ENCODE measurements around the gene PRCC. TPM values are rescaled to one million over a fixed set of nuclear protein-coding genes. Genes with fewer than 3 reads are reported as not detected.

PRCC gene
- total RNA-seq, 4 donors from 2014 or later: 22.7 to 71.9 (median 29.1) TPM

- no peaks in the 10 kb centered on the region for H3K9me3 ChIP-seq
- H3K27me3 ChIP-seq: no peaks in the 10 kb centered on the region
- DNase-seq: no peak
- no peak for TF ChIP-seq CTCF (IDR thresholded peaks at IDR 0.05)
- no peak for TF ChIP-seq POLR2A (IDR thresholded peaks at IDR 0.05)
- no peaks in the 10 kb centered on the region for H3K36me3 ChIP-seq
- peaks cover 0 to 5% of the 10 kb centered on the region in 2 donors for H3K4me1 ChIP-seq
- no peak overlapping the region for H3K27ac ChIP-seq
- no peak overlapping the region for H3K4me3 ChIP-seq
- intact Hi-C loops (cut with DNase I; ENCODE audit: low total_unique reads): no loop called here
These were observed 29.2 kb downstream of the PRCC start for GRCh38 chr1:156796340-156797097.

- H3K4me3 ChIP-seq: no peak overlapping the region
- H3K9me3 ChIP-seq: no peaks in the 10 kb centered on the region
- intact Hi-C loops (cut with DNase I; ENCODE audit: low total_unique reads): no loop called here
- no peak for TF ChIP-seq POLR2A (IDR thresholded peaks at IDR 0.05)
- TF ChIP-seq CTCF (IDR thresholded peaks at IDR 0.05): peak; percentile 64 to 73 (median 71)
- H3K4me1 ChIP-seq: peaks cover 0 to 5% of the 10 kb centered on the region in 2 donors
- DNase-seq: no peak
- no peak overlapping the region for H3K27ac ChIP-seq
- no peaks in the 10 kb centered on the region for H3K27me3 ChIP-seq
- H3K36me3 ChIP-seq: no peaks in the 10 kb centered on the region
These were observed 30.0 kb downstream of the PRCC start for GRCh38 chr1:156797212-156797871.

GRCh38 chr1:156801409-156802121 lies 34.2 kb downstream of the PRCC start:
- intact Hi-C loops (cut with DNase I; ENCODE audit: low total_unique reads): no loop called here
- Histone ChIP-seq H3K9me3 (no peaks in the 10 kb centered on the region), H3K4me1 (peaks cover 9 to 15% of the 10 kb centered on the region in 2 donors), H3K36me3 (no peaks in the 10 kb centered on the region), H3K27ac (peak overlapping the region; percentile 18 to 42), H3K27me3 (no peaks in the 10 kb centered on the region), H3K4me3 (no peak overlapping the region)
- peak; percentile 68 to 80 for DNase-seq
- TF ChIP-seq CTCF (IDR thresholded peaks at IDR 0.05) (peak; percentile 30 to 74 (median 44)), POLR2A (IDR thresholded peaks at IDR 0.05) (no peak)

GRCh38 chr1:156802421-156802935 lies 35.1 kb downstream of the PRCC start:
- H3K9me3 ChIP-seq: no peaks in the 10 kb centered on the region
- peaks cover 9 to 20% of the 10 kb centered on the region in 2 donors for H3K4me1 ChIP-seq
- no peaks in the 10 kb centered on the region for H3K27me3 ChIP-seq
- DNase-seq: no peak
- no peaks in the 10 kb centered on the region for H3K36me3 ChIP-seq
- intact Hi-C loops (cut with DNase I; ENCODE audit: low total_unique reads): no loop called here
- TF ChIP-seq CTCF (IDR thresholded peaks at IDR 0.05) (no peak), POLR2A (IDR thresholded peaks at IDR 0.05) (no peak)
- H3K27ac ChIP-seq: peak overlapping the region in 1 of 2 donors; percentile 18
- H3K4me3 ChIP-seq: no peak overlapping the region

Data from uterus (tissue), 4 donors.